Epithelial cell of esophagus (primary cell): ENCODE measurements around the gene CLCN1.

ENCODE experiments used
- DNase-seq: peaks from one replicate; pipeline ENCODE4 v3.0.0; 2010; ENCODE audit warnings: low read depth
- H3K4me3 ChIP-seq: 2 replicates; pipeline ENCODE4 v1.5.1; 2011; ENCODE audit warnings: mild to moderate bottlenecking, low read length, control low read depth
- TF ChIP-seq, protein P1 (sequence below): IDR thresholded peaks from 2 replicates; pipeline ENCODE4 v1.5.1; 2011; ENCODE audit warnings: low read depth, mild to moderate bottlenecking, low read length, control low read depth, inconsistent platforms; ENCODE audit not compliant: insufficient read depth; ENCODE audit errors: missing control alignments

Gene CLCN1

DNA sequence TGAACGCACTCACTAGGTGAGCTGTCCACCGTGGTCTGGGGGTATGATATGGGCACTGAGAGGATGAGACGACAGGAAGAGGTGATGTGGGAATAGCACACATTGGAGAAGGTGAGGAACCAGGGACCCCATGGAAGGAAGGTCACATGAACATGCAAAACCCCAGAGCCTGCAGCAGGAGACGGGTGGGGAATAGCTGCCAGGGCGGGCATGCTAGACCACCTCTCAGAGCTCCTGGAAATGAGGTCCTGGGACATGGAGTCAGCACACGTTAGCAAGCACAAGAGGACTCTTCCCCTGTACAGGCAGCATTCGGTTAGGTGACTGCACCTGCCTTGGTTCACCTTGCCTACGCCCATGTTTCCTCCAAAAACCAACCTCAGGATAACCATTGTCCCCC, 38.5 kb downstream of the CLCN1 start:
- DNase-seq: no peak
- H3K4me3 ChIP-seq: no peak overlapping the region
- TF ChIP-seq, protein P1, sequence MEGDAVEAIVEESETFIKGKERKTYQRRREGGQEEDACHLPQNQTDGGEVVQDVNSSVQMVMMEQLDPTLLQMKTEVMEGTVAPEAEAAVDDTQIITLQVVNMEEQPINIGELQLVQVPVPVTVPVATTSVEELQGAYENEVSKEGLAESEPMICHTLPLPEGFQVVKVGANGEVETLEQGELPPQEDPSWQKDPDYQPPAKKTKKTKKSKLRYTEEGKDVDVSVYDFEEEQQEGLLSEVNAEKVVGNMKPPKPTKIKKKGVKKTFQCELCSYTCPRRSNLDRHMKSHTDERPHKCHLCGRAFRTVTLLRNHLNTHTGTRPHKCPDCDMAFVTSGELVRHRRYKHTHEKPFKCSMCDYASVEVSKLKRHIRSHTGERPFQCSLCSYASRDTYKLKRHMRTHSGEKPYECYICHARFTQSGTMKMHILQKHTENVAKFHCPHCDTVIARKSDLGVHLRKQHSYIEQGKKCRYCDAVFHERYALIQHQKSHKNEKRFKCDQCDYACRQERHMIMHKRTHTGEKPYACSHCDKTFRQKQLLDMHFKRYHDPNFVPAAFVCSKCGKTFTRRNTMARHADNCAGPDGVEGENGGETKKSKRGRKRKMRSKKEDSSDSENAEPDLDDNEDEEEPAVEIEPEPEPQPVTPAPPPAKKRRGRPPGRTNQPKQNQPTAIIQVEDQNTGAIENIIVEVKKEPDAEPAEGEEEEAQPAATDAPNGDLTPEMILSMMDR: no peak

DNA sequence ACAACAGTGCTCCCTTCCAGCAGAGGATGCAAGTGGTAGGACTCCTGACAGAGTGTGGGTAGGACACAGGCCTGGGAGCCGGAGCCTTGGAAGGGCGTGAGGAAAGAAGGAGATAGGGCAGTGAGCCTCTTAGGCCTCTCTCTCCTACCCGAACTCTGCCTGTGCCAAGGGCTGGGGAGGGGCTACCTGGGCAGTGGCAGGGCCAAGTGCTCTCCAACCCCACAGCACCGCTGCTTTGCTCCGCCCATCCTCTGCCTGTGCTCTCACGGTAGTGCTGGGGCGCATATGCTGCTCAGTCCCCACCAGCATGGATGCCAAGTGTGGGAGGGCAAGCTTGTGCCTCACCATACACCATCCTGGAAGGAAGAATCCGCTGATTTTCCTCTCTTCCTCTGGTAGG, 39.1 kb downstream of the CLCN1 start:
- no peak for DNase-seq
- no peak overlapping the region for H3K4me3 ChIP-seq
- TF ChIP-seq, protein P1: no peak

DNA sequence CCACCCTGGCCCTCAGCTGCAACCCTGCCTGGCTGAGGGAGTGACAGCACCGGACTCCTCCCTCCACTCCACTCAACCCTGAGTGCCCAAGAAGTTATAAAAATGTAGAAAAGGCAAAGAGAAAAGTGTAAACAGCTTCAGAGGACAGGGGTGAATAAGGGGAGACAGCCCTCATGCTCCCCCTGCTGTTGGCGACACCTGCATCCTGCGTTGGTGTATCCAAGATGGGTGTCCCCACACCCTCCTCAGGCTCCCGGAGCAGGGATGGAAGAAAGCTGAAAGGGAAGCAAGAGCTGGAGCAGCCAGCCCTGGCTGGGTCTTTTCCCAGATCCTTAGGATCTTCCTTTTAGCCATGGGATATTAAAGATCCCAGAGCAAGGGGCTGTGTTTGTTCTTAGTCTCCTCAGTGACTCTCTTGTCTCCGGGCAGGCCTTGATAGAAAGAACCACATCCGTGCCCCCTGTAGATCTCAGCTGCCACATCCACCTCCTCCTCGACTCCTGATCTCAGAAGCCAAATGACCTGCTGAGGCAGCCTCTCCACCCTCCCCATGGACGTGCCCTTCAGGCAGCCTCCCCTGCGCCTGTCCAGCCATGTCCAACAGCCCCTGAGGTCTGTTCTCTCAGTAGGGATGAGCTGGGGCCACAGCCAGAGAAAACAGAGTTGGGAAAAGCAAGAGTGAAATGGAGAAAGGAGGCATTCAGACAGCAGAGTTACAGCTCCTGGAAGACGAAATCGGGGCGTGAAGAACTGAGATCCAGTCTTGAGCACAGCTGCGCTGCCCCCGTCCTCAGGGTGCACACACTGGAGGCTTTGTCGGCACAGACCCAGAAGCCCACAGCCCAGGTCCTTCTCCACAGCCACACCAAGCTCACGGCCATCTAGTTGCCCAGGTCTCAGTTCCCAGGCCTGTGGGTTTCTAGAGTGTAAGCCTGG, 39.8 kb downstream of the CLCN1 start:
- DNase-seq: no peak
- TF ChIP-seq, protein P1: no peak
- no peak overlapping the region for H3K4me3 ChIP-seq

DNA sequence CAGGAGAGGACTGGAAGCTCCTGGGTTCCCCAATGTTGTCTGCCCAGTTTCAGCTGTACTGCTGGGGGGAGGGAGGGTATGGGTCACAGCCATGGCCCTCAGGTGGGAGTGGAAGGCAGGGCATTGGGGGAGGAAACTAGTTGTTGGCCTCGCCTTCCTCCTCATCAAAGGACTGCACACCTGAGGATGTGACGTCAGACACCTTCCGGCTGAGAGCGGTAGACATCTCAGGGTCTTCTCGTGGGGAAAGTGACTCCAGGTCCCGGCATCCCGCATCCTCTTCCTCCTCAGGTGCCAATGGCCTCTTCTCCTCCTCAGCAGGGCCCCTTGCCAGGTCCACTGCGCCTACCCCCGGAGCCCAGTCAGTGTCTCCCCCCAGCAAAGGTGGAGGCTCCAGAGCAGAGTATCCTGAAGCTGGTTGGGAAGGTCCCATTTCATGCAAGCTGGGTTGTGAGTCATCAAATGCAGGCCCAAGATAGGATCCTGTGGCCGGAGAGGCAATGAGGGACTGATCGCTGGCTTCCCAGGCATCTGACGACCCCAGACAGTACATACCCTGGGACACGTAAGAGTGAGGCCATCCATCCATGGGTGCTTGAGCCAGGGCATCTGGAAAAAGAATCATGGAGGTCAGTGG, 40.6 kb downstream of the CLCN1 start:
- no peak for DNase-seq
- TF ChIP-seq, protein P1: no peak
- no peak overlapping the region for H3K4me3 ChIP-seq

DNA sequence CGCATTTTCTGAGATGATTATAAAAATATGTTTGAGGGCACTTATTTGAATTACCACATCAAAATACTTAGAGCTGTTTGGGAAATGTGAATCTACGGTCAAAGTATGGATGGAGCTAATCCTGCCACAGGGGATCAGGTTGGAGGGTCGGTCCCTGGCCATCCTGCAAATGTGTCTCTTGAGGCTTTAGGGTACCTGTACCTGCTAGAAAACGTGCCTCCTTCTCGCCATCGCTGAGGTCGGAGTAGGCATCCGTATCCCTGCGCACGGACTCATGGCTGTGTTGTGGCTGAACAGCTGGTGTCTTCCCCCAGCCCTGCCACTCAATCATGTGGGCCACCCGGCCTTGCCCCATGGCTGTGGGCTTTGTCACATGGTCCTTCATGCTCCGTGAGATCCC, 42.7 kb downstream of the CLCN1 start:
- no peak overlapping the region for H3K4me3 ChIP-seq
- DNase-seq: no peak
- TF ChIP-seq, protein P1: no peak

DNA sequence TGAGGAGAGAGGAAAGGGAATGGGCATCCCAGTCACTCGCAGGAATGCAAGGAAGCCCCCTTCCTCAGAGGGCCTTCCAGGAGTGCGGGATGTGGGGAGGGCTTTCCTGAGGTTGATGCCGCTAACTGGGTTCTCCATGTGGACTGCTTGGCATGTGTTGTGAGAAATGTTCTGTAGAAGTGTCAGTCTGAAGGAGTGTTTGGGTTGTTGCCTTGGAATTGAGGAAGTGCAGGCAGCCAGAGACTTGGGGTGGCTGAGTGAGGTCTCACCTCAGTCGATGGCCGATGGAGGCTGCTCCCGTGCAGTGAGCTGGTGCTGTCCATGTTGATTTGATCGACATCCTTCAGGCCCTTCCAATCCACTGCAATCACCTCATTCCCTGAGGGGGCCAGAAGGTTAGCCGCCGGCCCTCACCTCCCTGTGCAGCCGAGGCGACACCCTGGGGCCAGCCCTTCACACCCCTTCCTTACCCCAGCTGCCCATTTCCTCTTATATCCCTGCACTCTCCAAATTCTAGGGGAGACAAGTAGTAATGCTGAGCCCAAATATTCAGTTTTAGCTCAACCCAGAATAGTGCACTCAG, 44.0 kb downstream of the CLCN1 start:
- TF ChIP-seq, protein P1: no peak
- no peak for DNase-seq
- H3K4me3 ChIP-seq: no peak overlapping the region
